DOHH2 (cell line): ENCODE measurements around the gene GIMAP7.

Experiments
- H3F3A ChIP-seq: fragments of 200-600 bp; sonication (generic), shearing (Covaris generic); 2 replicates; pipeline ENCODE4 v1.6.0; 2016; ENCODE audit warnings: antibody characterized with exemption, mild to moderate bottlenecking; ENCODE audit not compliant: control insufficient read depth, insufficient read depth
- H3K27ac ChIP-seq: fragments of 200-600 bp; sonication (generic); 2 replicates; pipeline ENCODE4 v1.5.1; 2014; ENCODE audit warnings: low read depth, mild to moderate bottlenecking, low read length, moderate library complexity
- H3K27me3 ChIP-seq: fragments of 200-600 bp; sonication (generic); 2 replicates; pipeline ENCODE4 v1.6.1; 2014; ENCODE audit warnings: mild to moderate bottlenecking, low read length, mixed read lengths; ENCODE audit not compliant: control insufficient read depth
- H3K36me3 ChIP-seq: fragments of 200-600 bp; sonication (generic); 2 replicates; pipeline ENCODE4 v1.6.1; 2014; ENCODE audit warnings: mild to moderate bottlenecking, low read length, moderate library complexity, mixed read lengths; ENCODE audit not compliant: control insufficient read depth
- H3K4me1 ChIP-seq: fragments of 200-600 bp; sonication (generic); 2 replicates; pipeline ENCODE4 v1.6.1; 2014; ENCODE audit warnings: mild to moderate bottlenecking, low read length, mixed read lengths; ENCODE audit not compliant: control insufficient read depth
- H3K4me2 ChIP-seq: fragments of 200-600 bp; sonication (generic); 2 replicates; pipeline ENCODE4 v1.6.0; 2014; ENCODE audit warnings: mild to moderate bottlenecking, low read length, moderate library complexity
- H3K4me3 ChIP-seq: fragments of 200-600 bp; sonication (generic); 2 replicates; pipeline ENCODE4 v1.5.1; 2014; ENCODE audit warnings: mild to moderate bottlenecking, low read length, mixed read lengths
- H3K79me2 ChIP-seq: fragments of 200-600 bp; sonication (generic); 2 replicates; pipeline ENCODE4 v1.6.1; 2014; ENCODE audit warnings: mild to moderate bottlenecking, low read length, mixed read lengths; ENCODE audit not compliant: control insufficient read depth
- H3K9me2 ChIP-seq: fragments of 200-600 bp; sonication (generic); replicated peaks from 2 replicates; pipeline ENCODE4 v1.6.1; 2014; ENCODE audit warnings: mild to moderate bottlenecking, low read length, mixed read lengths; ENCODE audit not compliant: control insufficient read depth
- H3K9me3 ChIP-seq: fragments of 200-600 bp; sonication (generic); 2 replicates; pipeline ENCODE4 v1.6.1; 2014; ENCODE audit warnings: antibody characterized with exemption, low read length, mixed read lengths; ENCODE audit not compliant: control insufficient read depth, insufficient read depth
- H4K20me1 ChIP-seq: fragments of 200-600 bp; sonication (generic); 2 replicates; pipeline ENCODE4 v1.6.0; 2014; ENCODE audit warnings: low read depth, mild to moderate bottlenecking, antibody characterized with exemption, low read length, moderate library complexity; ENCODE audit not compliant: control insufficient read depth, insufficient read depth
- EZH2phosphoT487 ChIP-seq: fragments of 200-600 bp; sonication (generic); IDR thresholded peaks from 2 replicates; pipeline ENCODE4 v1.6.1; 2017; ENCODE audit warnings: borderline replicate concordance, mild to moderate bottlenecking, antibody characterized with exemption, low read length, moderate library complexity, mixed read lengths
- TF ChIP-seq, protein P1 (sequence below): fragments of 200-600 bp; sonication (generic); IDR thresholded peaks from one replicate; pipeline ENCODE4 v1.5.1; 2014; ENCODE audit warnings: antibody characterized with exemption, mild to moderate bottlenecking, low read depth, low read length; ENCODE audit not compliant: poor library complexity, severe bottlenecking

The GIMAP7 gene

DNA sequence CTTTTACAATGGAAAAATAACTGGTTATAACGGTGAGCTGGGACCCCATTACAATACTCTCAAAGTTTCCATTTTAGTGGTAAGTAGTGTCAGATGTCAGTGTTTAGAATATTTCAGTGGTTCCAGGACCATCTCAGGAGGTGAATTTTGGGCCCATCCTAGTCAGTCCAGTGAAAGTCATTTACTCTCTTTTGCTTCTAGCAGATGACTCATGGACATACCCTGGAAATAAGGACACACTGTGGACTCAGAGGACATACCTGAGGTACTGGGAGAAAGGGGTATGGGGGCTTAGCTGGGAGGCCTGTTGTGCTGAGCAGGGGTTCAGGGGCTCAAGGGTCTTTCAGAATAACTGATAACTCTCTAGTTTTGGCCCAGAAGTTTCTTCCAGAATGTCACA, 51.9 kb downstream of the GIMAP7 start:
- Histone ChIP-seq H3K4me3 (no peak overlapping the region), H3K4me2 (no peak overlapping the region)
- no peak for TF ChIP-seq EZH2phosphoT487
- TF ChIP-seq, protein P1, sequence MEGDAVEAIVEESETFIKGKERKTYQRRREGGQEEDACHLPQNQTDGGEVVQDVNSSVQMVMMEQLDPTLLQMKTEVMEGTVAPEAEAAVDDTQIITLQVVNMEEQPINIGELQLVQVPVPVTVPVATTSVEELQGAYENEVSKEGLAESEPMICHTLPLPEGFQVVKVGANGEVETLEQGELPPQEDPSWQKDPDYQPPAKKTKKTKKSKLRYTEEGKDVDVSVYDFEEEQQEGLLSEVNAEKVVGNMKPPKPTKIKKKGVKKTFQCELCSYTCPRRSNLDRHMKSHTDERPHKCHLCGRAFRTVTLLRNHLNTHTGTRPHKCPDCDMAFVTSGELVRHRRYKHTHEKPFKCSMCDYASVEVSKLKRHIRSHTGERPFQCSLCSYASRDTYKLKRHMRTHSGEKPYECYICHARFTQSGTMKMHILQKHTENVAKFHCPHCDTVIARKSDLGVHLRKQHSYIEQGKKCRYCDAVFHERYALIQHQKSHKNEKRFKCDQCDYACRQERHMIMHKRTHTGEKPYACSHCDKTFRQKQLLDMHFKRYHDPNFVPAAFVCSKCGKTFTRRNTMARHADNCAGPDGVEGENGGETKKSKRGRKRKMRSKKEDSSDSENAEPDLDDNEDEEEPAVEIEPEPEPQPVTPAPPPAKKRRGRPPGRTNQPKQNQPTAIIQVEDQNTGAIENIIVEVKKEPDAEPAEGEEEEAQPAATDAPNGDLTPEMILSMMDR = no peak

DNA sequence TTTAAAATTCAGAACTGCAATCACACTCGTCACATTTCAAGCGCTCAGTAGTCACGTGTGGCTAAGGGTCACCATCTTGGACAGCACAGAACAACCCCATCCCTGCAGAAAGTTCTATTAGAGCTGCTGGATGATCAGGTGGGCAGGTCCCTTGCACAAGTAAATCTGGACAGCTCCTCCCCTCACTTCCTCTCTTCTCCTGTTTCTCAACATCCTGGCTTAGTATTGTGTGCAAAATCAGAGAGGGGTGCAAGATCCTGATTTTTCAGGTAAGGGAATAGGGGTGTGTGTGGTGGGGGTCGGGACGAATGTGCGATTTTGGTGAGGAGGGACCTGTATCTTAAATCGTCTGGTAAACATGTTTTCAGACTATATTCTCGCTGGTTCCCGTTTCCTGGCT, 52.5 kb downstream of the GIMAP7 start, which contains the start of gene GIMAP4:
GIMAP4 (plus strand) TSS at position 222 of the 400 bp plus-strand sequence. CDS start 2,512 bp downstream, outside the sequence.
- Histone ChIP-seq H3K9me2 (no peaks in the 10 kb centered on the region), H3K4me2 (no peak within 1 kb of the TSS), H3K27me3 (no peaks in the 10 kb centered on the region), H4K20me1 (no peaks in the 10 kb centered on the region), H3F3A (no peaks in the 10 kb centered on the region), H3K4me3 (no peak within 1 kb of the TSS), H3K4me1 (no peaks in the 10 kb centered on the region), H3K9me3 (no peaks in the 10 kb centered on the region), H3K79me2 (no peaks in the 10 kb centered on the region), H3K36me3 (no peaks in the 10 kb centered on the region), H3K27ac (no peak within 1 kb of the TSS)
- TF ChIP-seq, protein P1 = no peak
- no peak for TF ChIP-seq EZH2phosphoT487

More for the DNA sequence above, 51.9 kb downstream of the GIMAP7 start:
- Histone ChIP-seq H3K9me3 (no peaks in the 10 kb centered on the region), H3K9me2 (no peaks in the 10 kb centered on the region), H3K79me2 (no peaks in the 10 kb centered on the region), H3K4me1 (no peaks in the 10 kb centered on the region), H3K36me3 (no peaks in the 10 kb centered on the region), H3F3A (no peaks in the 10 kb centered on the region), H3K27me3 (no peaks in the 10 kb centered on the region), H3K27ac (no peak overlapping the region), H4K20me1 (no peaks in the 10 kb centered on the region)

DNA sequence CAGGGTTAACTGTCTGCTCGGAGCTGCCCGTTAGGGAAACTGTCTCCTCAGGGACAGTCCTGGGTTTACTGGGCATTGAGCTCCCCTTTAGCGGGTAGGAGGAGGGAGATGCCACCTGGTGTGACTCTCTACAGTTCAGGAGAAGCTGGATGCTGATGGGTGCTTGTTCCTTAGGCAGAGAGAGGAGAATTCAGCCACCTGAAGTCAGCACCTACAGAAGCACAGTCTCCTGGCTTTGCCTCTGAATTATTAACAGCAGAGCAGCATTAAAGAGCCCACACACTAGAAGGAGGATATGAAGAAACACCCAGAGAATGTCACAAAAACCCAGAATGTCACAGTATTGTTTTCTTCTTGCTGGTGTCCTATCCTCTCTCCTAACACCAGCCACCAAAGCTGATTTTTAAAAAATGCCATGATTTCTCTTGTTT, 53.2 kb downstream of the GIMAP7 start:
- TF ChIP-seq, protein P1 = no peak
- TF ChIP-seq EZH2phosphoT487 = no peak
- no peak overlapping the region for H3K4me3 ChIP-seq
- H3K27ac ChIP-seq = no peak overlapping the region

More for the DNA sequence above, 53.2 kb downstream of the GIMAP7 start:
- H3K4me1 ChIP-seq = no peaks in the 10 kb centered on the region
- no peaks in the 10 kb centered on the region for H3K36me3 ChIP-seq
- H3K9me2 ChIP-seq = no peaks in the 10 kb centered on the region
- H3K4me2 ChIP-seq = no peak overlapping the region
- H3K79me2 ChIP-seq = no peaks in the 10 kb centered on the region
- no peaks in the 10 kb centered on the region for H3F3A ChIP-seq
- H4K20me1 ChIP-seq = no peaks in the 10 kb centered on the region
- H3K9me3 ChIP-seq = no peaks in the 10 kb centered on the region
- no peaks in the 10 kb centered on the region for H3K27me3 ChIP-seq
